Fibroblast of peridontal ligament (primary cell): ENCODE measurements around the gene PRDM1.

Source experiments
- DNase-seq: peaks from one replicate; pipeline ENCODE4 v3.0.0-alpha.2; 2010; ENCODE audit errors: extremely low read depth

Gene PRDM1

DNA sequence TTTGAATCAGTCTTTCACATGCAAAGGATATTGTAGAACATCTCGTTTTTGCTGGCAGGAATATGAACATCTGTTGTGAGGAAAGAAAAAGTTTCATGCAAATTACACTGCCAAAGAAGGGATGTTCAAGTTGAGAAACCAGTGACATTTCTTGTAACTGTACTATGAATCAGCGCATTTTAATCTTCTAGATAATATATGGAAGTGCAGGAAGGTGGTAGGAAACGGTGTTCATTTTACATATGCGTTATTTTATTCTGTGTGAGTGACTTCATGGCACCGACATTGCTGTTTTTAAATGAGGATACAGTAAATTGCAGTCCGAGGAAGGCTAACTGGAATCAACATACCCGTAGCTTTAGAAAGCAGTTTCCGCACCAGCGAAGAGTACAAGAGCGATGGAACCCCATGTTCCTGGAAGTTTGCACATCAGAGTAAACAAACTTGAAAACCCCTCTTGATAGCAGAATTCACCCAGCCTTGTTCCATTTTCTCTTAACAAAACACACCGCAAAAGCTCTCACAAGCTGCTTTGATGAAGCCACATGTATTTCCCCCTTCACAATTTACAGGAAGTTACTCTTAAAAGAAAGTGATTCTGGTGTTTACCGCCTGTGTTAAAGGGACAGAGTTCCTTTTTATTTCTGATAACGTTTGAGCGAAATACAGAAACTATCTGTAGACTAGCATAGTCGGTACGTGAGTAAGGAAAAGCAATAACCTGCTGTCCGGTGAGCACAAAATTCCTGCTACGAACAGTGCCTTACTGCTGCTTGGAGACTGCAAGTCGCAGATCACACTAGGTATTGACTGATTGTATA is 11.5 kb downstream of the PRDM1 start:
- peak; percentile 90 for DNase-seq

DNA sequence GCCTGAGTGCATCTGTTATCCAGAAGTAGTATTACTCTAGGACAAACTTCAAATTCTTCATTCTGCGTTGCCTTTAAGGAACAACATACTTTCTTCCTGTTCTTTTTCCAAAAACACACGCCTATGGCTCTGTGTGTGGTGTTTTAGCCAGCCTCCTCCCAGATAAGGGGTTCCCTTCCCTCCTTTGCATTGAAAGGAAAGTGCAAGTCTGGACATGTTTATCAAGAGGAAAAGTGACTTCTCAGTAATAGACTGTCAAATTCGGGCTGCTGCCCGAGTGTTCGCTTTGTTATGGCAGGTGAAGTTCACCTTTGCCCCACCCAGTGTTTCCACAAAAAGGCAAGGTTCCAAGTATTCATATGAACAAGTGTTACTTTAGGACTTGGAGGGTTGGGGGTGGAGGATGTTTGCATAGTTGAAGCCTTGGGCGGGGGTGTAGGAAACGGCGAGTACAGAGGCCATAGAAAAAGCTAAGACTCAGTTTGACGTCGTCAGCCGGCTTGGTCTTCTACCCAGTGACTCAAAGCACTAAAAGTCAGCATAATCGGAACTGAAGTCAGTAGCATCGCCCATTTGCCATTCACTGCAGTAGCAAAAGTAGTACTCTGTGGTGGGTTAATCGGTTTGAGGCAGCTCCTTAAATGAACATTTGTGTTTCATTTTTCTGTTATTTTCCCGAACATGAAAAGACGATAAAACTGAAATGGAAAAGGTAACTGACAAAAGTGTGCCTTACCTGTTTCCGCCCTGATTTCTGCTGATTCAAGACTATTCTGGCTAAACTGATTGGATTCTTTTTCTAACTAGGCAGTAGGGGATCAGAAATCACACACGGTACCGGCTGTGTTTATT is 12.5 kb downstream of the PRDM1 start:
- peak; percentile 69 for DNase-seq

DNA sequence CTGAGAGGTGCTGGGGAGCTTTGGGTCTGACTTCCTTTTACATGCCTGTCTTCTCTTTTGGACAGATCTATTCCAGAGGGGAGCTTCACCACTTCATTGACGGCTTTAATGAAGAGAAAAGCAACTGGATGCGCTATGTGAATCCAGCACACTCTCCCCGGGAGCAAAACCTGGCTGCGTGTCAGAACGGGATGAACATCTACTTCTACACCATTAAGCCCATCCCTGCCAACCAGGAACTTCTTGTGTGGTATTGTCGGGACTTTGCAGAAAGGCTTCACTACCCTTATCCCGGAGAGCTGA is 13.1 kb downstream of the PRDM1 start:
- DNase-seq = peak; percentile 37

DNA sequence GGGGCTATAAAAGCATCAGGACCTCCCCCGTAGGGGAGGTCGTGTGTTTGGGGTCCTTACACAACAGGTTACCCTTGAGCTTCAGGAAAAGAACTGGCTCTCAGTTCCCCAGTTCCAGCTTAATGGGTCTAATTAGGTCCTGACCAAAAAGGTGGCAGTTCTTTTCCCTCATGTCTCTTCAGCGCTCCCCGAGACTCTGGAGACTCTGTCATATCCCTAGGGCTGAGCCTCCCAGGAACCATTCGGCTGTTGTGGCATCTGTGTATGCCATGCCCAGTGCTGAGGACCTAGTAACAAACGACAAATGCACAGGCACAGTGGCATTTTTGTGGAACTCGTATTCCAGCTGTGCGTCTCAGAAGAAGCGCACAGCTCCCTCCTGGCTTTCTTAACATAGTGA is 14.6 kb downstream of the PRDM1 start:
- DNase-seq = no peak

DNA sequence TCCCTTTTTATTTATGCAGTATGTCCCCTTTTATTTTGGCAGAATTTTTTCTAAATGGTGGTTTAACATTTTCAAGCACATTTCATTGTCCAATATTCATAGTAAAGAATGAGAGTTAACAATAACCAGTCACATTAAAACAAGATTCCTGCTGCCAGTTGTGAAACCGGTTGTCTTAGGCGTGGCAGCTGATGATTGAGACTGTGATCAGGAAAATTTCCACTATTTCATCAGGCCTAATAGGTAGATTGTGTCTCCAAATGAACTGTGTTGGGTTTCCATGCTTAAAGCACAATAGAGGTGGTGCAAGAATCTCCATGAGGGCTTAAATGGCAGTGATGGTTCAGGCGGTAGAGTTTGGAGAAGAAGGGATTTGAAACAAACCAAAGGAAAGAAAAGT is 15.3 kb downstream of the PRDM1 start:
- no peak for DNase-seq

DNA sequence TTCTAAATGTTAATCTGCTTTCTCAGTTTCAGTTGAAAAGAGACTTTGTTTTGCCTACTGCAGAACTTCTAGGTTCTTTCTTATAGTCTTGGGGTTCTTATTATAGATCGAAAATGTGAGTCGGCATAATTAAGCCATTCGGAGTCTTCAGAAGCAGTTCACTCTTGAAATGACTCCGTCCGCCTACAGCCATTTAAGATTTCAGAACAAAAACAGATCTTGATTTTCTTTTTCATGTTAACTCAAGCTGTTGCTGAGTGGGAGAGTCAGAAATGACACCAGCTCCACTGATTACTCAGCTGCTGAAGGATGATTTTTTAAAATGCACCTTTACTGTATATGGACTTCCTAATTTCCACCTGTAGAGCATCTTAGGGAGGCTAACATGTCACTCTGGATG is 15.9 kb downstream of the PRDM1 start:
- no peak for DNase-seq

DNA sequence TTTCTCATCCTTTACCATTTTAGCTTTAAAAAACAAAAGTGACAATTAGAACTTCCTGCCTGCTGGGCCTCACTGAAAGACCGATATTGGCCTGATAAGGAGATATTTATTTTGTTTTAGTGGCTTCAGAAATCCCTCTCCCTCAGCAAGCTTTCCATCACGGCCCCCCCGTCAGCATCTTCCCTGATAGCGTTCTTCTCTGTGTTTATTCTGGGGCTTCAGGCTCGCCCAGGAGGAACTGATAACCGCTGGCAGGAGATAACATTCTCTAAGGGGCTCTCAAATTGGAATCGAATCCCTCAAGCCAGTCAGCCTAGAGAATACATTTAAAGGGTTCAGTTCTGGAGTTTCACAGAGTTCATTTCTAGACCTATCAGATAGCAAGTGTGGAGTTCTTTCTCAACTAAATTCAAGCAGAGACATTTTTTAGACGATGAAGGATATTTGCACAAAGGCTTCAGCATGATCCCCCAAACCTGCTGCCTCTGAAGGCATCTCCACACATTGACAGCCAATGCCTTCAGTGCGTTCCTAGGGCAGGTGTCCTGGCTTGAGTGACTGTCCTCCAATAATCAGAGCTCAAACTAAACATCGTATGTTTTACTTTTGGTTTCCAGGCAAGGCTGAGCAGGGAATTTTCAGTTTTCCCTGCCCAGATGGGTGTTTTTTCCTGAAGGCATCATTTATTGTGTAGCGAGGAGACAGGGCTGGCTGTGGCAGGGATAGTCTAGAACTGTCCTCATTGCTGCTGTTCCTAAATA is 17.0 kb downstream of the PRDM1 start:
- DNase-seq = peak; percentile 21

DNA sequence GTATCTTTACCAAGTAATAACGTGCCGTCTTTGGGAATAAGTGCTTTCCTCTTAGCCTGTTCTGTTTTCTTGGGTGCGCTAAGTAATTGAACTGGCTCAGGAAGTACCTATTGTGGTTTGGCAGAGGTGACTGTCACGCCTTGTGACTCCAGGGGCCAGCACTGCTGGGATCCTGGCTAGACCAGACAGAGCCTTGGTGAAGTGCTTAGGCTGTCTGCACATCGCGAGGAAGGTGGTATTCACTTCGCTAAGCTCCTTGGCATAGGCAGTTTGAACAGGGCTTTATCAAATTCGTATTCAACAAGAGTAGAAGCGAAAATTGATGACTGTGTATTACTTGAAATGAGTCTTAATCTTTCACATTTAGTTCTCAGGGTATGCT is 17.6 kb downstream of the PRDM1 start:
- no peak for DNase-seq

DNA sequence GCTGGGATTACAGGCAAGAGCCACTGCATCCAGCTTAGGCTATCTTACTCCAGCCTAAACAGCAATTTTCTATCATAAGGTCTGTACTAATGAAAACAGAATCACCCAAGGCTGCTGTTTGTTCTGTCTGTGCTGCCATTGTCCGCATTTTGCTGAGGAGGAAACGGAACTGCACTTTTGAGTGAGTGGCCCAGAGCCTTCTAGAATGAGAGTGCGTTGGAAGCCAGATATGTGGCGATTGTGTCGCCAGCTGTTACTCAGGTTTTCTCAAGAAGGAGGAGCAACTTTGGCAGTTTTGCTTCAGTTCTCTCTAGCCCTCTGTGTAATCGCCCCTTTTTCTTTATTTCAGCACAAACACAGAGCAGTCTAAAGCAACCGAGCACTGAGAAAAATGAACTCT is 18.3 kb downstream of the PRDM1 start:
- DNase-seq = no peak

DNA sequence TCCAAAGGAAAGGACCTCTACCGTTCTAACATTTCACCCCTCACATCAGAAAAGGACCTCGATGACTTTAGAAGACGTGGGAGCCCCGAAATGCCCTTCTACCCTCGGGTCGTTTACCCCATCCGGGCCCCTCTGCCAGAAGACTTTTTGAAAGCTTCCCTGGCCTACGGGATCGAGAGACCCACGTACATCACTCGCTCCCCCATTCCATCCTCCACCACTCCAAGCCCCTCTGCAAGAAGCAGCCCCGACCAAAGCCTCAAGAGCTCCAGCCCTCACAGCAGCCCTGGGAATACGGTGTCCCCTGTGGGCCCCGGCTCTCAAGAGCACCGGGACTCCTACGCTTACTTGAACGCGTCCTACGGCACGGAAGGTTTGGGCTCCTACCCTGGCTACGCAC is 18.8 kb downstream of the PRDM1 start:
- no peak for DNase-seq

DNA sequence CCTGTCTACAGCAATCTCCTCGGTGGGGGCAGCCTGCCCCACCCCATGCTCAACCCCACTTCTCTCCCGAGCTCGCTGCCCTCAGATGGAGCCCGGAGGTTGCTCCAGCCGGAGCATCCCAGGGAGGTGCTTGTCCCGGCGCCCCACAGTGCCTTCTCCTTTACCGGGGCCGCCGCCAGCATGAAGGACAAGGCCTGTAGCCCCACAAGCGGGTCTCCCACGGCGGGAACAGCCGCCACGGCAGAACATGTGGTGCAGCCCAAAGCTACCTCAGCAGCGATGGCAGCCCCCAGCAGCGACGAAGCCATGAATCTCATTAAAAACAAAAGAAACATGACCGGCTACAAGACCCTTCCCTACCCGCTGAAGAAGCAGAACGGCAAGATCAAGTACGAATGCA is 19.4 kb downstream of the PRDM1 start:
- no peak for DNase-seq

DNA sequence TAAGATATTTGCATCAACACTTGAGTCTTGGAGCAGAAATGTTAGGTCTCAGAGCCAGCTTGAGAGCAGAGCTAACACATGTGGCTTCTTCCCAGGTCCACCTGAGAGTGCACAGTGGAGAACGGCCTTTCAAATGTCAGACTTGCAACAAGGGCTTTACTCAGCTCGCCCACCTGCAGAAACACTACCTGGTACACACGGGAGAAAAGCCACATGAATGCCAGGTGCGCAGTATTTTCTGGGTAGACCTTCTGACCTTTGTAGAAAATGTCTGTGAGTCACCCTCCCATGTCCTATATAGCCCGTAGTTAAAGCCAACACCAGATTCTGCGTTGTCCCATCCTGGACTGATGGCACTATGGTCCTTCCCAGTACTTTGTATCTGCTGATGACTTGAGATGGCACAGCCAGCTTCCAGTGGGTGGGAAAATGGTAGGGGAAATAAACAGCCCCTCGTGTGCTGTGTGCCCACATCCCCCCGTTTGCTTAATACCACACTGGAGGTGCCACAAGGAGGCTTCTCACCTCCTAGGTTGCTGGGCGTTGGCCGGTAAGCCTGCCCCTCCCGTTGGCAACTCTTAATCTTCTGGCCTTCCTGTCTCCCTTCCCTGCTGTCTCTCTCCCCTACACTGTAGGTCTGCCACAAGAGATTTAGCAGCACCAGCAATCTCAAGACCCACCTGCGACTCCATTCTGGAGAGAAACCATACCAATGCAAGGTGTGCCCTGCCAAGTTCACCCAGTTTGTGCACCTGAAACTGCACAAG is 20.3 kb downstream of the PRDM1 start:
- DNase-seq = no peak

DNA sequence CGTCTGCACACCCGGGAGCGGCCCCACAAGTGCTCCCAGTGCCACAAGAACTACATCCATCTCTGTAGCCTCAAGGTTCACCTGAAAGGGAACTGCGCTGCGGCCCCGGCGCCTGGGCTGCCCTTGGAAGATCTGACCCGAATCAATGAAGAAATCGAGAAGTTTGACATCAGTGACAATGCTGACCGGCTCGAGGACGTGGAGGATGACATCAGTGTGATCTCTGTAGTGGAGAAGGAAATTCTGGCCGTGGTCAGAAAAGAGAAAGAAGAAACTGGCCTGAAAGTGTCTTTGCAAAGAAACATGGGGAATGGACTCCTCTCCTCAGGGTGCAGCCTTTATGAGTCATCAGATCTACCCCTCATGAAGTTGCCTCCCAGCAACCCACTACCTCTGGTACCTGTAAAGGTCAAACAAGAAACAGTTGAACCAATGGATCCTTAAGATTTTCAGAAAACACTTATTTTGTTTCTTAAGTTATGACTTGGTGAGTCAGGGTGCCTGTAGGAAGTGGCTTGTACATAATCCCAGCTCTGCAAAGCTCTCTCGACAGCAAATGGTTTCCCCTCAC is 21.0 kb downstream of the PRDM1 start:
- DNase-seq = no peak

DNA sequence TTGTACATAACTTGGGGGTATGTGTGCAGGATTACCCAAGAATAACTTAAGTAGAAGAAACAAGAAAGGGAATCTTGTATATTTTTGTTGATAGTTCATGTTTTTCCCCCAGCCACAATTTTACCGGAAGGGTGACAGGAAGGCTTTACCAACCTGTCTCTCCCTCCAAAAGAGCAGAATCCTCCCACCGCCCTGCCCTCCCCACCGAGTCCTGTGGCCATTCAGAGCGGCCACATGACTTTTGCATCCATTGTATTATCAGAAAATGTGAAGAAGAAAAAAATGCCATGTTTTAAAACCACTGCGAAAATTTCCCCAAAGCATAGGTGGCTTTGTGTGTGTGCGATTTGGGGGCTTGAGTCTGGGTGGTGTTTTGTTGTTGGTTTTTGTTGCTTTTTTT is 22.0 kb downstream of the PRDM1 start:
- no peak for DNase-seq

DNA sequence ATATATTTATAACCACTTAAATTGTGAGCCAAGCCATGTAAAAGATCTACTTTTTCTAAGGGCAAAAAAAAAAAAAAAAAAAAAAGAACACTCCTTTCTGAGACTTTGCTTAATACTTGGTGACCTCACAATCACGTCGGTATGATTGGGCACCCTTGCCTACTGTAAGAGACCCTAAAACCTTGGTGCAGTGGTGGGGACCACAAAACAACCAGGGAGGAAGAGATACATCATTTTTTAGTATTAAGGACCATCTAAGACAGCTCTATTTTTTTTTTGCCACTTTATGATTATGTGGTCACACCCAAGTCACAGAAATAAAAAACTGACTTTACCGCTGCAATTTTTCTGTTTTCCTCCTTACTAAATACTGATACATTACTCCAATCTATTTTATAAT is 22.9 kb downstream of the PRDM1 start:
- no peak for DNase-seq

DNA sequence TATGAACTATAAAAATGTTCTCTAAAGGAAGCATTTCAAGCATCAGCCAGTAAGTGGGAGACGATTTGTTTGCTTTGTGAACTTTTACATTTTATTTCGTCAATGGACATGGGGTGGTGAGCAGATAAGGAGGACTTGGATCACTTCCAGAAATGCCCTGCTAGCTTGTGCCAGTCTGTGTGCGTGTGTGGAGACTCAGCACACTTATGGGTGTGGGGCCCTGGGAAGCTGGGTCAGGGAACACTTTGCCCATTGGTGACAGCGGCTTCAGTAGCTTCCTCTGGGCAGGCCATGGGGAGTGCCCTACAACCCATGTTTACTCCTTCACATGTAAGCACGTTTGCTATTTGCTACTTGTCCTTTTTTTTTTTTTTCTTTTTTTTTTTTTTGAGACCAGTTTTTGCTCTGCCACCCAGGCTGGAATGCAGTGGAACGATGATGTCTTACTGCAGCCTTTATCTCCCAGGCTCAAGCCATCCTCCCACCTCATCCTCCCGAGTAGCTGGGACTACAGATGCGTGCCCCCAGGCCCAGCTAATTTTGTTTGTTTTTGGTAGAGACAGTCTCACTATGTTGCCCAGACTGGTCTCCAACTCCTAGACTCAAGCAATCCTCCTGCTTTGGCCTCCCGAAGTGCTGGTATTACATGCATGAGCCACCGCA is 24.2 kb downstream of the PRDM1 start:
- no peak for DNase-seq

DNA sequence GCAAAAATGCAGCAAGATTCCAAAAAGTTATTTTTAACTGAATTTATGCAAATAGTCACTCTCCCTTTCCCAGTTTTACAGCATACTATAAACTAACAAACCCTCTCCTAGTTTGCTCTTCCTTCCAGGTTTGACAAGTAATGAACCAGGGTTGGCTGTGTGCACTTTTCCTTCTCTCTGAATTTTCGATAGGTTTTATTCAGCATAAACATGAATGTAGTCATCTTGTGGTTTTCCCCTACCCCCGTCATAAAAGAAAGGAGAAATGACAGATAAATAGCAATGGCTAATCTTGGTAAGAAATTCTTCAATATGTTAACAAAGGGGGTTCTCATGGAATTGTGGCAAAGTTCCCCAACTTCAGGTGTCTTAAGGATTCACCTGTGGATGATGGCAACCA is 26.3 kb downstream of the PRDM1 start:
- peak; percentile 31 for DNase-seq

DNA sequence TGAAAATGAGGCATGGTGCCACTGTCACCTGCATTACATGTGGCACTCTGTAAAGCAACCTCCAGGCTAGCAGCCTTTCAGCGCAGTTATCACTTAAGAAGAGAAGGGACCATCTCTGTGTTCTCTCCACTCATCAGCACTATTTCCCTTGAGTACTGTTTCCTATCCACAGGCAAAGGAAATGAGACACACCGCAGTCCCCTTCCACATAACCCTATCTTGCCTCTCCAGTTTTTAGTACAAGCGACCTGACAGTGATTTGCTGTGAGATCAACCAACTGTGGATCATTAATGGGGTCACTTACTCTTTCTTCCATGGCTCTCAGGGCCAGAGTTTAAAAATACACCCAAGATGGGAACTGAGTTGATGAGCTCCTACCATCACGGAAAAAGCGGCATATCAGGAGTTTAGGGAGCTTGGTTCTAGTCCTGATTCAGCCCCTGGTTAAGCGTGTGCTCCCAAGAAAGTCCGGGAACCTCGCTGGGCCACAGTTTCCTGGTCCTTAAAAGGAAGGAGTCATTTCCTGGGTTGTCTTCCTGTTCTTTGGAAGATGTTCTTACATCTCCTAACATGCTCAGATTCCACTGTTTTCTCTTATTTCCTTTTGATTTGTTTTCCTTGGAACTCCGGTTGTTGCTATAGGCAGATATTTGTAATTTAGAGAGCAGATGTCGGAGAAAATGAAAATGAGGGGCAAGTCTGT is 27.3 kb downstream of the PRDM1 start:
- DNase-seq = peak; percentile 47

DNA sequence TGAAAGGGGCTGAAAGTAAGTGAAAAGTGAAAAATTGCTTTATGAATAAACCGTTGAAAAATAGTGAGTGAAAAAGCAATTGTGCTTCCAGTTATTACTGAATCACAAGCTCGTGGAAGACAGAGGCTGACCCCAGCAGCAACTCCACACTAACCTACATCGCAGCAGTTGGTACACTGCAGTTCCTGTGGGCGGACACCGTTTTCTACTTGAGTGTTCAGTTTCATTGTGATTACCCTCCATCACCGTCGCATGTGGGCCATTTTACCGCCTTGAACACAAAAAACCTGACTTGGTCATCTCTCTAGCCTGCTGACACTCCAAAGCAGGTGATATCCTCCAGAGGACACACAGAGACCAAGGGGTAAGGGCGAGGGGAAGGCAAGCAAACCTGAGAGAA is 28.4 kb downstream of the PRDM1 start:
- DNase-seq = no peak

DNA sequence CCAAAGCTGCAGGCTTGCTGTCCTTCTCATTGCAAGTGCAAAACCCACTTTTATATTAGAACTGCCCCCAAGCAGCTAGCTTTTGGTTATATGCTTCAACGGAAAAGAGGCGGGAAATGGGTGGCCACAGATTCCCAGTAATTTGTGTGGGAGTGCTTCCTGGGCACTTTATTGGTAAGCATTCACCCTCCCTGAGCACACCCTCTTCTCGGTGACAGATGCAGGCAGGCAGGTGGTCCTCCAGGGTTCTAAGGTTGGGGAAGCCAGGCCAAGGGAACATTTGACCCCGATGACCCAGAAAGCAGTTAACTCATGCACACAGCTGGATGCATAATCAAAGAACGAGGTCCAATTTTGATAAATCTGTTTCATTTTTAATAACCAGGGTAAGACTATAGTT is 29.1 kb downstream of the PRDM1 start:
- DNase-seq = no peak
